ENCODE results near the gene MAD1L1. TPM values are rescaled to one million over a fixed set of nuclear protein-coding genes. Genes with fewer than 3 reads are reported as not detected.

MAD1L1 gene
- total and polyA plus RNA-seq, 10 donors, result 47.3 to 118 (median 68.2) TPM

GRCh38 chr7:2151237-2151636 is 81.5 kb downstream of the MAD1L1 start:
- DNase-seq, result peak; percentile 62
- intact Hi-C loops (cut with DNase I; ENCODE audit: low total_unique reads), result no loop called here
- 90 to 94% (median 92%) methylated on average over 8 of the region's 8 CpGs for WGBS, 5 donors
- peaks cover 0 to 6% (median 0%) of the 10 kb centered on the region in 6 donors for H3K4me1 ChIP-seq
- no peaks in the 10 kb centered on the region for H3K9me3 ChIP-seq
- TF ChIP-seq POLR2A (IDR thresholded peaks at IDR 0.05) (no peak), POLR2AphosphoS5 (IDR thresholded peaks at IDR 0.05) (no peak)
- TF ChIP-seq, protein P1, sequence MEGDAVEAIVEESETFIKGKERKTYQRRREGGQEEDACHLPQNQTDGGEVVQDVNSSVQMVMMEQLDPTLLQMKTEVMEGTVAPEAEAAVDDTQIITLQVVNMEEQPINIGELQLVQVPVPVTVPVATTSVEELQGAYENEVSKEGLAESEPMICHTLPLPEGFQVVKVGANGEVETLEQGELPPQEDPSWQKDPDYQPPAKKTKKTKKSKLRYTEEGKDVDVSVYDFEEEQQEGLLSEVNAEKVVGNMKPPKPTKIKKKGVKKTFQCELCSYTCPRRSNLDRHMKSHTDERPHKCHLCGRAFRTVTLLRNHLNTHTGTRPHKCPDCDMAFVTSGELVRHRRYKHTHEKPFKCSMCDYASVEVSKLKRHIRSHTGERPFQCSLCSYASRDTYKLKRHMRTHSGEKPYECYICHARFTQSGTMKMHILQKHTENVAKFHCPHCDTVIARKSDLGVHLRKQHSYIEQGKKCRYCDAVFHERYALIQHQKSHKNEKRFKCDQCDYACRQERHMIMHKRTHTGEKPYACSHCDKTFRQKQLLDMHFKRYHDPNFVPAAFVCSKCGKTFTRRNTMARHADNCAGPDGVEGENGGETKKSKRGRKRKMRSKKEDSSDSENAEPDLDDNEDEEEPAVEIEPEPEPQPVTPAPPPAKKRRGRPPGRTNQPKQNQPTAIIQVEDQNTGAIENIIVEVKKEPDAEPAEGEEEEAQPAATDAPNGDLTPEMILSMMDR (IDR thresholded peaks at IDR 0.05 in 8 of 11, conservative IDR thresholded peaks at IDR 0.05 in 3 of 11), result no peak
- no peak overlapping the region for H3K4me3 ChIP-seq
- H3K27ac ChIP-seq, result no peak overlapping the region
- no peaks in the 10 kb centered on the region for H3K27me3 ChIP-seq (replicated peaks in 1 of 7)
- peaks cover 0 to 66% (median 9%) of the 10 kb centered on the region in 6 donors for H3K36me3 ChIP-seq

- peaks cover 0 to 66% (median 11%) of the 10 kb centered on the region in 6 donors for H3K36me3 ChIP-seq
- peak; percentile 62 for DNase-seq
- H3K27me3 ChIP-seq (replicated peaks in 1 of 7), result no peaks in the 10 kb centered on the region
- no peaks in the 10 kb centered on the region for H3K9me3 ChIP-seq
- intact Hi-C loops (cut with DNase I; ENCODE audit: low total_unique reads), result no loop called here
- TF ChIP-seq POLR2A (IDR thresholded peaks at IDR 0.05), result no peak
- no peak for TF ChIP-seq POLR2AphosphoS5 (IDR thresholded peaks at IDR 0.05)
- TF ChIP-seq, protein P1 (IDR thresholded peaks at IDR 0.05 in 8 of 11, conservative IDR thresholded peaks at IDR 0.05 in 3 of 11), result no peak
- no peak overlapping the region for H3K4me3 ChIP-seq
- H3K27ac ChIP-seq, result no peak overlapping the region
- 85 to 88% (median 87%) methylated on average over 10 of the region's 10 CpGs for WGBS, 5 donors
- peaks cover 0 to 6% (median 0%) of the 10 kb centered on the region in 6 donors for H3K4me1 ChIP-seq
Observed at GRCh38 chr7:2150445-2150815, 82.3 kb downstream of the MAD1L1 start.

- TF ChIP-seq POLR2AphosphoS5 (IDR thresholded peaks at IDR 0.05), result no peak
- TF ChIP-seq, protein P1 (IDR thresholded peaks at IDR 0.05 in 8 of 11, conservative IDR thresholded peaks at IDR 0.05 in 3 of 11), result no peak
- TF ChIP-seq POLR2A (IDR thresholded peaks at IDR 0.05), result no peak
- 92 to 98% (median 94%) methylated on average over 21 to 29 of the region's 29 CpGs for WGBS, 5 donors
- intact Hi-C loops (cut with DNase I; ENCODE audit: low total_unique reads), result no loop called here
- Histone ChIP-seq H3K9me3 (no peaks in the 10 kb centered on the region), H3K4me3 (no peak overlapping the region), H3K27ac (no peak overlapping the region), H3K4me1 (peaks cover 0 to 6% (median 0%) of the 10 kb centered on the region in 6 donors), H3K36me3 (peaks cover 0 to 66% (median 17%) of the 10 kb centered on the region in 6 donors), H3K27me3 (replicated peaks in 1 of 7) (no peaks in the 10 kb centered on the region)
- no peak for DNase-seq
Observed at GRCh38 chr7:2149672-2150444, 82.9 kb downstream of the MAD1L1 start.

GRCh38 chr7:2148814-2149213 is 83.9 kb downstream of the MAD1L1 start:
- intact Hi-C loops (cut with DNase I; ENCODE audit: low total_unique reads), result no loop called here
- no peaks in the 10 kb centered on the region for H3K27me3 ChIP-seq (replicated peaks in 1 of 7)
- H3K36me3 ChIP-seq, result peaks cover 0 to 68% (median 21%) of the 10 kb centered on the region in 6 donors
- no peak for DNase-seq
- H3K27ac ChIP-seq, result no peak overlapping the region
- 93 to 98% (median 97%) methylated on average over 4 to 7 of the region's 7 CpGs for WGBS, 5 donors
- H3K4me1 ChIP-seq, result peaks cover 0 to 6% (median 0%) of the 10 kb centered on the region in 6 donors
- no peak overlapping the region for H3K4me3 ChIP-seq
- TF ChIP-seq, protein P1 (IDR thresholded peaks at IDR 0.05 in 8 of 11, conservative IDR thresholded peaks at IDR 0.05 in 3 of 11), result no peak
- TF ChIP-seq POLR2A (IDR thresholded peaks at IDR 0.05) (no peak), POLR2AphosphoS5 (IDR thresholded peaks at IDR 0.05) (no peak)
- no peaks in the 10 kb centered on the region for H3K9me3 ChIP-seq
